Measurements from ENCODE around the gene PTPRG. TPM values are rescaled to one million over a fixed set of nuclear protein-coding genes. Genes with fewer than 3 reads are reported as not detected.
A peak's percentile ranks its signal among the peaks of the same experiment; 100 is the strongest.

PTPRG gene
- total RNA-seq, 4 donors from 2014 or later, result 11.0 to 18.5 (median 14.9) TPM

DNA sequence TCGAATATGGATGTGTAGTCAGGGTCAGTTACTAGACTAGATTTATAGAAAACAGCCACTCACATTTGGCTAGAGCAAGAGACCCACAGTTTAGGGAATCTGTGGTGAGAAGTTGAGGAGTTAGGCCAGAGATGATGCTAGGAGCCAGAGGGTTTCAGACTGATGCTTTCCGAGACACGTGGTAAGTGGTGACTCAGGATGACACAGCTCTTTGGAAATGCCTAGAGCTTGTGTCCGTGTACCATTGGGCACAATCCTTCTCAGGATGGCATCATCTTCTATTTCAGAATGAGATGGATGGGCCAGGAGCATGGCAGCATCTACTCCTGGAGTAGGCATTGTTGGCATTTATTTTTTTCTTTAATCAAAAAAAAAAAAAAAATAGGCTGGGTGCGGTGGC, 28.5 kb downstream of the PTPRG start:
- H3K27me3 ChIP-seq, result no peaks in the 10 kb centered on the region
- 81% methylated on average over 5 of the region's 5 CpGs for WGBS
- no peak for TF ChIP-seq CTCF (IDR thresholded peaks at IDR 0.05)
- TF ChIP-seq EP300 (IDR thresholded peaks at IDR 0.05), result no peak
- no peak for TF ChIP-seq POLR2A (IDR thresholded peaks at IDR 0.05)
- no peak for TF ChIP-seq POLR2AphosphoS5 (IDR thresholded peaks at IDR 0.05)
- H3K4me1 ChIP-seq, result peaks cover under 1% of the 10 kb centered on the region
- no peak overlapping the region for H3K4me3 ChIP-seq
- H3K9me3 ChIP-seq, result no peaks in the 10 kb centered on the region
- no peaks in the 10 kb centered on the region for H3K36me3 ChIP-seq
- no peak for DNase-seq (ENCODE audit: low spot score in 2 of 2)
- no peak overlapping the region for H3K27ac ChIP-seq

DNA sequence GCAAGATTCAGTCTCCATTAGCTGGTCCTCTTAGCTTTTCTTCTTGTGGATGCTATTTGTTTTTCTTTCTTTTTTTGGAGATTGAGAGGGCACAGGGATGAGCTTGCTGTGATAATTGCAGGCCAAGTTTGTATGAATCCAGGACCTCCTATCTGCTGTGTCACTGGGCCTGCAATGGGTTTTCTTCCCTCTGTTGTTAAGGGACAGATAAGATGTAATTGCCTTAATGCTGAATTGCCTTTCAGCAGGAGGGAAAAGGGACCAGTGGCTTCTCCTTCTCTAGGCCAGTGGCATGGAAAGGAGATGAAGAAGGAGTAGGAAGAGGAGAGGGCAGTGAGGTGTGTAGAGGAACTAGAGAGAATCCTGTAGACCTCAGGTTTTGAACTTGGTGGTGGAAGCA, 29.9 kb downstream of the PTPRG start:
- Histone ChIP-seq H3K4me3 (no peak overlapping the region), H3K9me3 (no peaks in the 10 kb centered on the region), H3K4me1 (peaks cover 3% of the 10 kb centered on the region), H3K27me3 (no peaks in the 10 kb centered on the region), H3K27ac (no peak overlapping the region), H3K36me3 (no peaks in the 10 kb centered on the region)
- no peak for DNase-seq (ENCODE audit: low spot score in 2 of 2)
- TF ChIP-seq CTCF (IDR thresholded peaks at IDR 0.05) (no peak), POLR2A (IDR thresholded peaks at IDR 0.05) (no peak), EP300 (IDR thresholded peaks at IDR 0.05) (no peak), POLR2AphosphoS5 (IDR thresholded peaks at IDR 0.05) (no peak)

DNA sequence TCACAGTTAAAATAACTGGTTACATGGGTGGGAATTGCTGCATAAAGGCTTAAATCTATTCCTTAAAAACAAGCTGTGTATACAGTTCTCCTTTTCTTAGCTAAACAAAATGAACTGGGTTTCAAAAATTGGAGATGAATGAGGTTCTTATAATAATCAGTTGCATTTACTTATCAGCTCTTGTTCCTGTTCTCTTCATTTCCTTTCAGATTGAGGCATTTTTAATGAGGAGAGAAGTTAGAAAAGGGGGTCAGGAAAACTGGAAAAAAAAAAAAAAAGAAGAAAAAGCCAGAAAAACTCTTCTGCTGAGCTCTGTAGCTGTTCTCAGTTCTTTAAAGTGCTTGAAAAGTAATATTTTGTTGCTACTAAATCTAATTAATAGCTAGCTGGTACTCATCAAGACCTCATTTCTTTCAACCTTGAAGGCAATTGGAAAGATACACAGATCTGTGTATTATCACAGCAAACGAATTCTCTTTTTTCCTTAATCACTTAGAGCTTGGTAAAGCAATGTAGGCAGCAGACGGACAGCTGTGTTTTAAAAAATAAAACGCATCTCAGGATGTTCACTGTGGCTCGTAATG, 32.2 kb downstream of the PTPRG start:
- Histone ChIP-seq H3K36me3 (no peaks in the 10 kb centered on the region), H3K4me1 (peaks cover 3% of the 10 kb centered on the region), H3K27ac (peak overlapping the region; percentile 66), H3K27me3 (no peaks in the 10 kb centered on the region), H3K4me3 (no peak overlapping the region), H3K9me3 (no peaks in the 10 kb centered on the region)
- DNase-seq (ENCODE audit: low spot score in 2 of 2), result no peak
- TF ChIP-seq CTCF (IDR thresholded peaks at IDR 0.05) (no peak), POLR2A (IDR thresholded peaks at IDR 0.05) (no peak), POLR2AphosphoS5 (IDR thresholded peaks at IDR 0.05) (no peak), EP300 (IDR thresholded peaks at IDR 0.05) (no peak)
- WGBS, result 72% methylated on average over 4 of the region's 4 CpGs

DNA sequence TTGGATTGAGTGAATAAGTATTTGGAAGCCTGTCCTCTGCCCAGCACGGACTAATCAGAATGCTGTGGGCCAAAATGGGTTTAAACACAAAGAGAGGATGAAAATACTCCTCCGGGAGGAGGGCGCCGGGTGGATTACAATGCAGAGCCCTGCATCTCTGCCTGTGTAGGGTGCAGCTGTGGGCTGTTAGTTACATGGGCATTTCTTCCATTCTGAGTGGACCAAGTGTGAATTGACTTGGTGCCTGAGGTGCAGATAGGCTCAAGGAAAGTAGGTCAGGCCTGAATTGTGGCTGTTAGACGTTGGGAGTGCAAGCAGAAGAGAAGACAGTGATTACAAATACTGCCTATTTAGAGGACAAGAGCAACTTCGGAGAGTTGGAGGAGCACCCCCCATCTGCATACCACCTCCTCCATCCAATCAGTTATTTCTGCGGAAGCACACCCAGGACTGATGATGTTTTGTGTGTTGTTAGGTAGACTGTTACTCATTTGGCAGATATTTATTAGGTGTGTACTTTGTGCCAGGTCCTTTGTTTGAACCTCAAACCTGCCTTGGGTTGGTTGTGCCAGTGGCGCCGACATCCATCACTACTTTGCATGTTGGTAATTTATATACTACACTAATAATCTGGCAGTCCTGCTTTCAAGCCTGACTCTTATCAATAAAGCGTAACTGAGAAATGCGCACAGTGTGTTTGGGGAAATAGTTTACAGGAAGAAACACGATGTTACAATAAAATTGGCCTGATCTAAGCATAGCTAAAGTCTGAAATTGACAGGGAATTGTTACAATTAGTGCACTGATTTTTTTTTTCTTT, 33.0 kb downstream of the PTPRG start:
- Histone ChIP-seq H3K36me3 (no peaks in the 10 kb centered on the region), H3K4me1 (peaks cover 3% of the 10 kb centered on the region), H3K27me3 (no peaks in the 10 kb centered on the region), H3K4me3 (no peak overlapping the region), H3K9me3 (no peaks in the 10 kb centered on the region), H3K27ac (peak overlapping the region; percentile 66)
- no peak for DNase-seq (ENCODE audit: low spot score in 2 of 2)
- 64% methylated on average over 12 of the region's 12 CpGs for WGBS
- TF ChIP-seq EP300 (IDR thresholded peaks at IDR 0.05) (no peak), POLR2A (IDR thresholded peaks at IDR 0.05) (no peak), POLR2AphosphoS5 (IDR thresholded peaks at IDR 0.05) (no peak), CTCF (IDR thresholded peaks at IDR 0.05) (no peak)

GRCh38 chr3:61594964-61595285, 33.6 kb downstream of the PTPRG start:
- DNase-seq (ENCODE audit: low spot score in 2 of 2), result no peak
- Histone ChIP-seq H3K36me3 (no peaks in the 10 kb centered on the region), H3K9me3 (no peaks in the 10 kb centered on the region), H3K4me1 (peaks cover 3% of the 10 kb centered on the region), H3K4me3 (no peak overlapping the region), H3K27ac (peak overlapping the region; percentile 66), H3K27me3 (no peaks in the 10 kb centered on the region)
- 50% methylated on average over 9 of the region's 9 CpGs for WGBS
- TF ChIP-seq CTCF (IDR thresholded peaks at IDR 0.05) (no peak), POLR2A (IDR thresholded peaks at IDR 0.05) (no peak), POLR2AphosphoS5 (IDR thresholded peaks at IDR 0.05) (no peak), EP300 (IDR thresholded peaks at IDR 0.05) (no peak)

Measured in suprapubic skin (tissue), 4 donors.